ENCODE data around the gene KCNK13.

- TF ChIP-seq ZNF335 (CRISPR knock-in tag; IDR thresholded peaks at IDR 0.05) (no peak), EP300 (IDR thresholded peaks at IDR 0.05; ENCODE audit: low read depth in 2 of 2, low read length in 2 of 2) (no peak), EP300 (CRISPR knock-in tag; IDR thresholded peaks at IDR 0.05; ENCODE audit: borderline replicate concordance) (no peak), JARID2 (CRISPR knock-in tag; IDR thresholded peaks at IDR 0.05; ENCODE audit: insufficient replicate concordance) (no peak), RAD51 (IDR thresholded peaks at IDR 0.05; ENCODE audit: borderline replicate concordance) (no peak), ZNF18 (CRISPR knock-in tag; IDR thresholded peaks at IDR 0.05; ENCODE audit: insufficient replicate concordance) (no peak), SMAD3 (CRISPR knock-in tag; IDR thresholded peaks at IDR 0.05) (no peak), CTCF (CRISPR knock-in tag; IDR thresholded peaks at IDR 0.05) (peak; percentile 79), SP1 (IDR thresholded peaks at IDR 0.05) (no peak), SP1 (CRISPR knock-in tag; IDR thresholded peaks at IDR 0.05) (no peak), FOXA1 (IDR thresholded peaks at IDR 0.05) (no peak), FOXA1 (CRISPR knock-in tag; IDR thresholded peaks at IDR 0.05) (no peak)
These were observed 1.4 kb upstream of the KCNK13 start for GRCh38 chr14:90060312-90060964.

Data from HepG2 (cell line).